PC-3 (cell line): ENCODE measurements around the gene RAD51D.
A peak's percentile ranks its signal among the peaks of the same experiment; 100 is the strongest.

Experiments used
- CTCF ChIP-seq: fragments of 300-600 bp; sonication (generic); conservative IDR thresholded peaks from 2 replicates; pipeline ENCODE4 v1.5.1; 2017; ENCODE audit warnings: antibody characterized with exemption, low read depth, mild to moderate bottlenecking, low read length
- EZH2 ChIP-seq: fragments of 300-600 bp; sonication (generic); IDR thresholded peaks from one replicate; pipeline ENCODE4 v1.6.1; 2017; ENCODE audit warnings: antibody characterized with exemption, mild to moderate bottlenecking, low read length; ENCODE audit not compliant: unreplicated experiment
- EZH2phosphoT487 ChIP-seq: fragments of 300-600 bp; sonication (generic); IDR thresholded peaks from 2 replicates; pipeline ENCODE4 v1.6.1; 2018; ENCODE audit warnings: mild to moderate bottlenecking, antibody characterized with exemption, low read length, borderline replicate concordance

GRCh38 chr17:35088356-35088880 is 31.2 kb downstream of the RAD51D start:
- 0 out of 2 replicates have a peak, but pooled peaks have one; percentile 14 for TF ChIP-seq CTCF
- no peak for TF ChIP-seq EZH2phosphoT487
- no peak for TF ChIP-seq EZH2
